Stimulated activated naive CD4-positive, alpha-beta T cell treated with Interleukin-2 at 50 U/mL for 16 hours (primary cell): ENCODE results near the gene ACIN1.
A peak's percentile ranks its signal among the peaks of the same experiment; 100 is the strongest.
"Not testable (repeated sequence)": the region's sequence is repeated elsewhere in the genome, so short reads cannot be mapped to it uniquely, and the experiment has no call there.

Experiments used
- DNase-seq: peaks from one replicate; lab custom pipeline; 2025; lab: John Stamatoyannopoulos, UW

Gene ACIN1

GRCh38 chr14:23122086-23122485 is 27.1 kb upstream of the ACIN1 start:
- no peak for DNase-seq

DNA sequence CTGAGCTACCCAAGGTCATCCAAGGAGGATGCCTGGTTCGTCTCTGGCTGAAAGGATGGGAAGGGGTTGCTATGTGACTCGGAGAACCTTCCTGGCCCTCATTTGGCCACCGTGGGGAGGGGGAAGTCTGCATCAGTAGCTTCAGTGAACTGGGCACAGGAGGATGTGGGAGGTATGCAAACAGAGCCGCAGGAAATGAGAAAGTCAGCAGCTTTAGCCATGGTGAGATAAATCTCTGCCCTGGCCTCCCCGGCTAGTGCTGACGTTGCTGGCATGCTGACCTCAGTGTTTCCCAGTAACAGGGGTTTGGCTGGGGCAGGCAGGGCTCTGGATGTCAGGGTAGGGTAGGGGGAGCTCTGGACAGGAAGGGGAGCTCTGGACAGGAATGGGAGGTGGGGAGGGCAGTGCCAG is 26.4 kb upstream of the ACIN1 start:
- DNase-seq, result no peak

DNA sequence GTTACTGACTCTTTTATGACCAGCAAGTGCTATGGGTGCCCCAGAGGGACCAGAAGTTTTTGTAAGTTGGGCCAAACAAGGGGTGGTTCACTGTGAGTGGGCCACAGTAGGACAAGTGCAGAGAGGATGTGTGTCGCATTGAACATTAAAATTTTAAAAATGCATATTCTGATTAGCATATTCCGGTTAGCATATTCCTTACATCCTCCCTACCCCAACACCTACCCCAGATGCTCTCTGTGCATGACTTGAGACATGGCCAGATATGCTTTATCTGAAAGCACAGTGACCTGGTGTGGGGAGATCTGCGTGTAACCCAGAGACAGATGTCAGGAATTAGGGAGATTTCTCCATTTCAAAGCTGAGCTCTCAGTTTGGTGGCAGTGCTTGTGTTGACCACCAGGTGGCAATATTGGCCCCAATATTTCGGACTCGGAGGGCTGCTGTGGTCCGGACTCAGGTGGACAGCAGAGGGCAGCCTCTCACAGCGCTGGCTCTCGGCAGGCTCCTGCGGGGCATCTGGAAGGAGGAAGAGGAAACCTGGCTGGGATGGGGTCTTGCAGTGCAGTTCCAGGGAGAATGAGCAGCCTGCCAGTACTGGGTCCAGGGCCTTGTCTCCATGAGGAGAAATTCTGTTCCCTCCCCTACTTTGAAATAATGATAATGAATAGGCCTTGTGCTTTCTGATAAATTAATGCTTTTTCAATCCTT is 25.8 kb upstream of the ACIN1 start:
- peak; percentile 72 for DNase-seq

DNA sequence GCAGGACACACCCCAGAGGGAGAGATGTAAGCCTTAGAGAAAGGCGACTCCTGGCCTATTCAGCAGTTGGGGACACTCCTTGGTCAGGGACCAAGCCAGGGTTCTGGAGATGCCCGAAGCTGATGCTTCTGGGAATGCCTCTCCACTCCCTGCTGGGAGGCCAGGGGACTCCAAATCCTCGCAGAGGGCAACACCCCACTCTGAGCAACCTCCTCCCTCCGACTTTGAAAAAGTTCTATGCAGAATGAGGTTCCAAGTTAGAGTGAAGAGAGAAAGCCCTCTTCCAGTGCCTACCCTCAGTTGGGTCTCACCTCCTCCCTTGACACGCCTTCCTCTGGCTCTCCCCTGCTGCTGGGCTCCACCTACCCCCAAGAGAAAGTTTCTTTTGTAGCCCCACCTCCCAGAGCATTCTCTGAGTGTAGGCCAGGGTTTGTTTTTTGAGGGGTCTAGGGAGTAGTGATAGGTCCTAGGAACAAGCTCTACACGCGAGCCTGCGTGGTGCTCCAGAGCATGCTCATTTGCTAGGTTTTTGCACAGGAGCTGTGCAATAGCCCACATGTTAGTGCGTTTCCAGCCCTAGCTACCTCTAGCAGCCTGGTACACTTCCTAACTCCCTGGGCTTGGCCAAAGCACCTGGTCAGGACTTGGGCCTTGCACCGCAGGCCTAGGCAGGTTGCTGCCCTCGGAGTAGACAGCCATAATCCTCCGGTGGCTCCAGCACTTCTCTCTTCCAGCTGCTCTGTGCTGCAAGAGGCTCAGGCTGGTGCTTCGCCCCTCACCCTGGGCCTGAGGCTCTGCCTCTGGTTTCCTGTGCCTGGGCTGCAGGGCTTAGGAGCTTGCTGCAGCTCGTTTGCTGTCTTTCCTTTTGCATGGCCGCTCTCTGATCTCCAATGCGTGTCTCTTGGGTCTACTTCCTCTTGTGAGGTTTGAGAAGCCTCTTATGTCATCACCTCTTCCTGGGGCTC is 24.7 kb upstream of the ACIN1 start:
- peak; percentile 9 for DNase-seq

- no peak for DNase-seq
Observed at GRCh38 chr14:23118506-23119362, 23.8 kb upstream of the ACIN1 start, which contains the start of gene CEBPE. Gene CEBPE, minus strand, starts transcription at chr14:23119255. Its CDS starts 164 bp downstream, at chr14:23119091.

GRCh38 chr14:23117371-23118020 is 22.6 kb upstream of the ACIN1 start:
- DNase-seq, result no peak

GRCh38 chr14:23115918-23116317 is 21.0 kb upstream of the ACIN1 start:
- DNase-seq, result no peak

- DNase-seq, result no peak
Observed at GRCh38 chr14:23115039-23115731, 20.2 kb upstream of the ACIN1 start.

GRCh38 chr14:23114669-23115038 is 19.7 kb upstream of the ACIN1 start:
- no peak for DNase-seq

DNA sequence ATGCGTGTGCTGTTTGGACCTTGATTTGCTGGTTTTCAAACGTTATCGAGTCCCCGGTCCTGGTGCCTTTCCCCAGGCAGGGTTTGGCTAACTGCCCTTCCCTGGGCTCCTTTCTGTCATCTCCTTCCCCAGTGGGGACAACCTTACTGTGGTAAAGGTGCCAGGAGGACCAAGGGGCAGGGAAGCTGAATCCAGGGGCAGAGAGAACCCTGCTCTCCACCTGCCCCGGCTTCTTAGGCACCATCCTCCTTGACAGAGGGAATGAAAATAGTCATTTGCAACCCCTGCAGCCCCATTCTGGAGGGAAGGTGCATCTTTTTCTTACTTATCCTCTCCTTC is 19.2 kb upstream of the ACIN1 start:
- DNase-seq, result no peak

DNA sequence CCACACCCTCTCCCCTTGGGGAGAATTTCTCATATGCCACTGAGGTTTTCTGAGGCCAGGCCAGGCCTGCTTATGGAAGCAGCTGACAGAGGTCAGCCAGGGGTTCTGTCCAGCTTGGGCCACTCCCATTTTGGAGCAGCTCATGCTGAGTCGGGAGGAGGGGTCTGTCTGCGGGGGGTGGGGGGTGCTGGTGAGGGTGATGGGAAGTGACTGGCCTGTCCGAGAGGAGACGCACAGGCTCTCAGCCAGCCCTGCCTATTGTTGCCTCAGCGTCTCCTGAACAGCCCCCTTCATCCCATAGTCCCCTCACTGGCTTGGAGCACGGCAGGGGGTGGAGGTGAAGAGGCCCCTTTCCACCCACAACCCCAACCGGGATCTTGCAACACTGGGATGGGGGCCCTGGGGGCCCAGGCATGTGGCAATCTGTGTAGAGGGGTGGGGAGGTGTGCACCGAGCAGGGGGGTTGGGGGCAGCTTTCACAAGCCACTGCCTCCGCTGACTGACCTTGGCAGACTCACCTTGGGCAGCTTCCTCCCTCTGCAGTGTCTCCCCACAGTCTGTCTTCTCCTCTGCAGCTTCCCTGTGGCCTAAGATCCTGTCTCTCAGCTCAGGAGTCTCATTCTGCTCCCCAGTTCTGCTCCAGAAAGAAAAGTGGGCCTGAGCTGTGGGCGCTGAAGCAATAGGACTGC is 18.6 kb upstream of the ACIN1 start:
- DNase-seq, result no peak

- DNase-seq, result no peak
Observed at GRCh38 chr14:23112359-23113178, 17.6 kb upstream of the ACIN1 start.

GRCh38 chr14:23110579-23111365 is 15.8 kb upstream of the ACIN1 start:
- no peak for DNase-seq

- DNase-seq, result no peak
Observed at GRCh38 chr14:23109769-23110168, 14.8 kb upstream of the ACIN1 start.

DNA sequence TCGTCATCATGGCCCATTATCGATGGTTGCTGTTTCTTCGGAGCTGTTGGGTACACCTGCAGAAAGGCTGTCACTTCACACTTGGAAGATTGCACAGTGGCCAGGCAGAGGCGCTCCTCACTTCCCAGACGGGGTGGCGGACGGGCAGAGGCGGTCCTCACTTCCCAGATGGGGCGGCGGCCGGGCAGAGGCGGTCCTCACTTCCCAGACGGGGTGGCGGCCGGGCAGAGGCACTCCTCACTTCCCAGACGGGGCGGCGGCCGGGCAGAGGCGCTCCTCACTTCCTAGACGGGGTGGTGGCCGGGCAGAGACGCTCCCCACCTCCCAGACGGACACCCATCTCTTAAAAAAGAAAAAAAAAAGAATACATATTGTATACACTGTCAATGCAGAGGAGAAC is 13.2 kb upstream of the ACIN1 start:
- not testable (repeated sequence) for DNase-seq

- not testable (repeated sequence) for DNase-seq
Observed at GRCh38 chr14:23107620-23108019, 12.7 kb upstream of the ACIN1 start.

- DNase-seq, result no peak
Observed at GRCh38 chr14:23106747-23107045, 11.8 kb upstream of the ACIN1 start.

GRCh38 chr14:23105348-23105824 is 10.4 kb upstream of the ACIN1 start:
- DNase-seq, result no peak
